GM18511 (cell line): ENCODE measurements around the gene KCNT1.
"Not testable (repeated sequence)": the region's sequence is repeated elsewhere in the genome, so short reads cannot be mapped to it uniquely, and the experiment has no call there.

Experiments used
- ATAC-seq: cut with Tn5 transposase; IDR thresholded peaks from one replicate; pipeline ENCODE4 v1.9.1; 2021; ENCODE audit warnings: mild to moderate bottlenecking, moderate library complexity; ENCODE audit not compliant: unreplicated experiment

KCNT1 gene

GRCh38 chr9:135701959-135702721 lies at the start of gene KCNT1:
KCNT1 (plus strand) TSS chr9:135702185; CDS start chr9:135702259, 74 bp downstream.
- ATAC-seq: no peak

DNA sequence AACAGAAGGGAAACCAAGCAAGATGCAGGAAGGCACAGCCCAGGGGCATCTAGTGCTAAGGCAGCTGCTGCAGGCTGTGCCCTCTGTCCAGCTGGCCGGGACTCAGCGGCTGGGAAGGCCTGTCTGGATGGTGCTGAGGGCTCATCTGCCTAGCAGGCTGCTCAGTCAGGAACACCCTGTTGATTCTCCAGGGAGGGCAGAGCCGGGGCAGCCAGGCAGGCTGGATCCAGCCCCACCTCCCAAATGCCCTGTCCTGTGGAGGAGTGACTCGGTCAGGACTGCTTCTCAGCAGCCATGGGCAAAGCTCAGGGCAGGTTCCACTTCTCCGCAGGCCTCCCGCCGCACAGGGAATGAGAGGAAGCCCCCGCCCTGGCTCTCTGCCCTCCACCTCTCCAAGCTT lies 46.7 kb upstream of the KCNT1 start:
- no peak for ATAC-seq

DNA sequence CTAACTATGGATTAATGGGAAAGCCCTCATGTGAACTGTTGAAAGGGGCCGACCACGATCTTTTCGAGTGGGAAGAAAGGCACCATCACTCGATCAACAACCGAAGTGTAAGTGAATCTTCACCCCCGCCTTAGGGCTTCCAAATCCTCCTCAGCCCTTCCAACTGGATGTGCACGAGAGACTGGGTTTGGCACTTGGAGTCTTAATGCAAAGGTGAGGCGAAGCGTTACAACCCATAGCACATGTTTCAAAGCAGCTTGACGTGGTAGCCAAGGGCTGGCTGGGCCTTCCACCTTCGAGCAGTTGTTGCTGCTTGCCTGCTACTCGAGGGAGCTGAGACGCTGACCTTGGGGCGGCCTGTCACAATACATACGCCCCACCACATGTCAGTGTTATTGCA lies 44.6 kb upstream of the KCNT1 start:
- ATAC-seq: no peak

- no peak for ATAC-seq
Observed at GRCh38 chr9:135659252-135659651, 42.7 kb upstream of the KCNT1 start.

GRCh38 chr9:135660407-135660806 lies 41.6 kb upstream of the KCNT1 start:
- ATAC-seq: no peak

DNA sequence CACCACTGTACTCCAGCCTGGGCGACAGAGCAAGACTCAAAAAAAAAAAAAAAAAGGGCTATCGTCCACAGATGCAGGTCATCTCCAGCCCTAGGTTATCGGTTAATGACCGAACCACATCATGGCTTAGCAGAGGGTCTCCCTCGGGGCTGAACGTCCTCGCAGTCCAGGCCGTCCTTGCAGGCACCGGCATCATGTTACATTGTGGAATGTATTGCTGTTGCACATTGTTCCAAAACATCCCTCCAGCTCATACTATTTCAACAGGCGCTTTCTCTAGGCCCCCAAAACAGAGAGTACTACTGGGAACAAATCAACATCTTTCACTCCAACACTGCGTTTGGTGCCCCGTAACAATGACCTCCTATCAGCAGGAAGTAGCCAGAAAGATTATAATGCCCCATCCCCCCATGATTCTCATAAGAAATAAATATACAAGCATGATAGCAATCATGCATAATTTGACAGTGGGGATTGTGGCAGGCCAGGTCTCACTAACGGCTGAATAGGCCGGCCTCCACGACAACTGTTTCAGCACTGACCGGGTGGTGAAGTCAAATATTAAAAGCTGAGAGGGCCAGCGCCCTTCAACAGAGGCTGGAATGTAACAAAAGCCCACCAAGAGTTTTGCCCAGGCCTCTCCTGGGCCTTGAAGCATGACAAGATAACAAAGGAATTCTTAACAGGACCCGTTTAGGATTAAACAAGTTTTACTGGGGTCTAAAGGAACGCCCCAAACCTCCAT lies 40.0 kb upstream of the KCNT1 start:
- no peak for ATAC-seq

- no peak for ATAC-seq
Observed at GRCh38 chr9:135662758-135663450, 39.1 kb upstream of the KCNT1 start, which contains the start of gene LCN9. LCN9 (plus strand) TSS chr9:135663309; CDS start chr9:135663322, 13 bp downstream.

DNA sequence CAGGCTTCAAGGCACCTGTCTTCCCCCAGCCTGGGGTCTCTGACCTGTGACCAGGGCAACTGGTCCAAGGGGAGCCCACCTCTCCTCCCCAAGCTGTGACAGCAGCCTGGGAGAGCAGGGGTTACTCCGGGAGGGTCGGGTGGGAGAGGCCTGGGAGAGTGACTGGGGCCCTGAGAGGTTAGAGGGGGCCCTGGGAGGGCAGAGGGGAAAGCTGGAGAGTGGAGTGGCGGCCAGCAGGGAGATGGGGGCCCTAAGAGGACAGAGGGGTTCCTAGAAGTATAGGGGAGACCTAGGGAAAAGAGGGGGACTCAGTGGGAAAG lies 38.6 kb upstream of the KCNT1 start:
- no peak for ATAC-seq

DNA sequence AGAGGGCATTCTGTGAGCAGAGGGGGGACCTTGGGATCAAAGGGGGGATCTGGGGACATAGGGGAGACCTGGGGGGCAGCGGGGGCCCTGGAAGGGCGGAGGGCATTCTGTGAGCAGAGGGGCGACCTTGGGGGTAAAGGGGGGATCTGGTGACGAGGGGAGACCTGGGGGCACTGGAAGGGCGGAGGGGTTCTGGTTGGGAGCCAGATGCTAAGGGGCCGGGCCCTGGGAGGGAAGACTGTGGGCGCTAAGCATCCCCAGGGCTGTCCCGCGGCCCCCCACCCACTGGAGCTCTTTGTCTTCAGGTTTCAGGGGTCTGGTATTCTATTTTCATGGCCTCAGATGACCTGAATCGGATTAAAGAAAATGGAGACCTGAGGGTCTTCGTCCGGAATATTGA lies 38.1 kb upstream of the KCNT1 start:
- no peak for ATAC-seq

GRCh38 chr9:135664266-135664665 lies 37.7 kb upstream of the KCNT1 start:
- no peak for ATAC-seq

DNA sequence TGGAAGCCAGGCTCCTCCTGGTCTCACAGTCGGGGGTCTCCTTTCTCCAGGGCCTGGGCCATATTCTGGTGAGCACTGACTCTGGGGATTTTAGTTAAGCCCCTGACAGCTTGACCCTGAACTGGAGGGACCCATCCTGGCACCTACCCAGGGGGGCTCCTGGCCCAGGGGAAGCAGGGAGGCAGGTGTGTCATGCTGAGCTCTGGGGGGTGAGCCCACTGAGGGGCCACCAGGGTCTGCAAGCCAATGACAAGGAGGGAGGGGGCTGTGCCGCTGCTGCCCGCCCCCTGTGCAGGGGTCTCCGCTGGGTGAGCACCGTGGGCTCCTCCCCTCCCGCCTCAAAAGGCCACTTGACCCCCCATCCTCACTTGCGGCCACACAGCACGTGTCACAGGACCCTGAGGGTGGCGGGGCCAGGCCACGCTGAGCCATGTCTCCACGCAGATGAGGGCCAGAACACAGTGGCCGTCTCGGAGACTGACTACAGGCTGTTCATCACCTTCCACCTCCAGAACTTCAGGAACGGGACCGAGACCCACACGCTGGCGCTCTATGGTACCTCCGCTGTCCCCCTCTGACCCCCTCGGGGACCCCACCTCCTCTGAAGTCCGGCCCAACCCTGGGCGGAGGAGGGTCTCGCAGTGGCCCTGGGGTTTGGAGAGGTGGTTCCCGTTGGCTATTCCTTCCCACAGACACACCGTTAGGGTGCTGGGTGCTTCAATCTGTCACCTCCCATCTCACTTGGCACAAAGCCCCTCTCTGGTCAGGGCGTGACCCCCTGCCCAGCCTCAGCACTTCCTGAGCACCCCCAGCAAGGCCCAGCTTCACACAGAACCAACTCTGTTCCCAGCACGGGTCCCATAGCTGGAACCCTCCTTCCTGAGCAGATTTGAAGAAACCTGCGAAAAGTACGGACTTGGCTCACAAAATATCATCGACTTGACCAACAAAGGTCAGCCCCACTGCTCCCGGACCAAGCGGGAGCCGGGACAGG lies 36.9 kb upstream of the KCNT1 start:
- no peak for ATAC-seq

GRCh38 chr9:135665795-135666189 lies 36.2 kb upstream of the KCNT1 start:
- ATAC-seq: no peak

GRCh38 chr9:135666534-135667462 lies 35.2 kb upstream of the KCNT1 start:
- ATAC-seq: no peak

- no peak for ATAC-seq
Observed at GRCh38 chr9:135667463-135668001, 34.5 kb upstream of the KCNT1 start.

- ATAC-seq: not testable (repeated sequence)
Observed at GRCh38 chr9:135669018-135669417, 33.0 kb upstream of the KCNT1 start.

GRCh38 chr9:135669616-135670285 lies 32.2 kb upstream of the KCNT1 start:
- no peak for ATAC-seq

GRCh38 chr9:135670721-135671590 lies 31.0 kb upstream of the KCNT1 start:
- no peak for ATAC-seq

DNA sequence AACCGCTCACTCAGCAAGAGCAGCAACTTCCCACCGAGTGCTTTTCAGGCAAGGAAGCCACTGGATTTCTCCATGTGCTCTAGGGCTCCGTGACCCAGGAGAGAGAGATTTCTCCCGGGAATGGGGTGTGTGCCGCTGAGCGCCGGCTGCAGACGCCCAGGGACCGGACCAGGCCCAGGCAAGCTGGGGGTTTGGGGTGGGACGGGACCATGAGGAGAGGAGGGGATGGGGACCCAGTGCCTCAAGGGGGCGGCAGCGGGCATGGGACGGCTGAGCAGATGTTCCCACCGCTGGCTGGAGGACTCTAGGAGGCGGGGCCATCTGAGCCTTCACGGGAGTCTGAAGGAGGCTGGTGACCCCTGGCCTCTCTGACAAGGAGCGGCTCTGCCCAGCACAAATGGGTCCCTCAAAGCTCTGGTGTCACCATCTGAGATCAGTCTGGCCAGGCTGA lies 30.4 kb upstream of the KCNT1 start:
- no peak for ATAC-seq
